ENCODE data around the gene ROMO1.
A peak's percentile ranks its signal among the peaks of the same experiment; 100 is the strongest.
"Not testable (repeated sequence)": the region's sequence is repeated elsewhere in the genome, so short reads cannot be mapped to it uniquely, and the experiment has no call there.

ROMO1 gene

DNA sequence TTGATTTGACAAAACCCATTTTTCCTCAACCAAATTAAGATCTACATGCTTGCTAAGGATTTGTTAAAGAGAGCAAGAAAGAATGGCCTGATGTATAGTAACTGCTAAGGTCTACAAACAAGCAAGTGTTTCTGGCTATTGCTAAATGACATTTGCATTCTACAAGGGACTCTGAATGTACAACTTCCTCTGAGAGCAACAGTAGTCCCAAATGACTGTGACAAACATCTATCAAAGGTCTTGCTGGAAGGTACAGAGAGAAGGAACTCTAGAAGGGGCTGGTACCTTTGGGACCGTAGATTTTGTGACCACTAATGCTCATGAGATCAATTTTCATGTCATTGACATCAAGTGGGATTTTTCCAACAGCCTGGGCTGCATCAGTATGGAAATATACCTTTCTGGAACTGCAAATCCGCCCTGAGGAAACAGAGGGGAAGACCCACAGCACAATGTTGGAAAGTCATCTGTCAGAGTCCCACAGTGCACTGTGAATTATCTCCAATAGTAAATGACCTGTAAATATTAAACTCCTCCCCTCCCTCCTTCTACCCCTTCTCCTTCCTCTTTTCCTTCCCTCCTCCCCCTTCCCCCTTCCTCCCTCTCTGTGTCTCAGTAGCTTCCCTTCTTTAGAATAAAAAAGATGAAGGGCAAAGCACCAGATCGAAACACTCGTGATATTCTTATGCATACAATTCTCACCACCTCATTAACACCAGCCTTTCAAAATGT, 18.6 kb upstream of the ROMO1 start:
- Histone ChIP-seq H3K4me3 (ENCODE audit: low read length in 2 of 2) (no peak overlapping the region), H3K27me3 (ENCODE audit: control insufficient read depth in 2 of 2, insufficient read depth in 2 of 2, low read length in 2 of 2) (no peaks in the 10 kb centered on the region), H3K9ac (ENCODE audit: low read depth in 1 of 2, low read length in 2 of 2) (no peak overlapping the region), H3K36me3 (ENCODE audit: control insufficient read depth in 2 of 2, insufficient read depth in 2 of 2, low read length in 2 of 2) (peaks cover 7 to 8% of the 10 kb centered on the region in 2 donors), H3K4me1 (ENCODE audit: control insufficient read depth in 2 of 2, insufficient read depth in 2 of 2, low read length in 2 of 2) (no peaks in the 10 kb centered on the region), H3K27ac (ENCODE audit: low read depth in 2 of 2, low read length in 2 of 2) (no peak overlapping the region), H3K9me3 (ENCODE audit: control insufficient read depth in 2 of 2, low read length in 2 of 2) (no peaks in the 10 kb centered on the region)

DNA sequence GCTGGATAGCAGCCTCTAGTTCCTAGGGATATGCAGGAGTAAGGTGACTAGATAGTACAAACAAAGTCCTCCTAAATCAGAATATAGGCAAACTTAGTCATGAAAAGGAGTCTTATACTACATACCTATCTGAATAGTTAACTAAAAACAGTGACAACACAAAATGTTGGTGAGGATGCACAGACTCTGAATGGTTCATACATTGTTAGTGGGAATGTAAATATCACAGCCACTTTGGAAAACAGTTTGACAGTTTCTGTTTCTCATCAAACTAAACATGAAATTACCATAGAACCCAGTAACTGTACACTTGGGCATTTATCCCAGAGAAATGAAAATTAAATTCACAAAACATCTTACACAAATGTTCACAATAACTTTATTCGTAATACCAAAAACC, 17.2 kb upstream of the ROMO1 start:
- Histone ChIP-seq H3K9me3 (ENCODE audit: control insufficient read depth in 2 of 2, low read length in 2 of 2) (no peaks in the 10 kb centered on the region), H3K36me3 (ENCODE audit: control insufficient read depth in 2 of 2, insufficient read depth in 2 of 2, low read length in 2 of 2) (peaks cover 9 to 10% of the 10 kb centered on the region in 2 donors), H3K9ac (ENCODE audit: low read depth in 1 of 2, low read length in 2 of 2) (no peak overlapping the region), H3K27ac (ENCODE audit: low read depth in 2 of 2, low read length in 2 of 2) (no peak overlapping the region), H3K4me1 (ENCODE audit: control insufficient read depth in 2 of 2, insufficient read depth in 2 of 2, low read length in 2 of 2) (no peaks in the 10 kb centered on the region), H3K4me3 (ENCODE audit: low read length in 2 of 2) (no peak overlapping the region), H3K27me3 (ENCODE audit: control insufficient read depth in 2 of 2, insufficient read depth in 2 of 2, low read length in 2 of 2) (no peaks in the 10 kb centered on the region)

DNA sequence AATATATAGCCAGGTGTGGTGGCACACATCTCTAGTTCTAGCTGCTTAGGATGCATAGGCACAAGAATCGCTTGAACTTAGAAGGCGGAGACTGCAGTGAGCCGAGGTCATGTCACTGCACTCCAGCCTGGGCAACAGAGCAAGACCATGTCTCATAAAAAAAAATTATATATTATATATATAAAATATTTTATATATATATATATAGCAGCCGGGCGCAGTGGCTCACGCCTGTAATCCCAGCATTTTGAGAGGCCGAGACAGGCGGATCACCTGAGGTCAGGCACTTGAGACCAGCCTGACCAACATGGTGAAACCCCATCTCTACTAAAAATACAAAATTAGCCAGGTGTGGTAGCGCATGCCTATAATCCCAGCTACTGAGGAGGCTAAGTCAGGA, 13.8 kb upstream of the ROMO1 start:
- not testable (repeated sequence) for H3K9me3 ChIP-seq (ENCODE audit: control insufficient read depth in 2 of 2, low read length in 2 of 2); H3K27ac ChIP-seq (ENCODE audit: low read depth in 2 of 2, low read length in 2 of 2); H3K9ac ChIP-seq (ENCODE audit: low read depth in 1 of 2, low read length in 2 of 2); H3K27me3 ChIP-seq (ENCODE audit: control insufficient read depth in 2 of 2, insufficient read depth in 2 of 2, low read length in 2 of 2); H3K4me1 ChIP-seq (ENCODE audit: control insufficient read depth in 2 of 2, insufficient read depth in 2 of 2, low read length in 2 of 2); H3K4me3 ChIP-seq (ENCODE audit: low read length in 2 of 2)
- peaks cover 20 to 23% of the 10 kb centered on the region in 2 donors for H3K36me3 ChIP-seq (ENCODE audit: control insufficient read depth in 2 of 2, insufficient read depth in 2 of 2, low read length in 2 of 2)

DNA sequence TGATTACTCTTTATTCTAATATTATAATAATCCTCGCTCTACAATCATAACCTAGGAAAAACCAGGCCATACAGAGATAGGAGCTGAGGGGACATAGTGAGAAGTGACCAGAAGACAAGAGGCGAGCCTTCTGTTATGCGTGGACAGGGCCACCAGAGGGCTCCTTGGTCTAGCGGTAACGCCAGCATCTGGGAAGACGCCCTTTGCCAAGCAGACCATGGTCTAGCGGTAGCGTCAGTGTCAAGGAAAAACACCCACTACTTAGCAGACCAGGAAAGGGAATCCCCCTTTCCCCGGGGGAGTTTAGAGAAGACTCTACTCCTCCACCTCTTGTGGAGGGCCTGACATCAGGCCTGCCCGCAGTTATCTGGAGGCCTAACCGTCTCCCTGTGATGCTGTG, 12.3 kb upstream of the ROMO1 start:
- not testable (repeated sequence) for H3K4me1 ChIP-seq (ENCODE audit: control insufficient read depth in 2 of 2, insufficient read depth in 2 of 2, low read length in 2 of 2); H3K9me3 ChIP-seq (ENCODE audit: control insufficient read depth in 2 of 2, low read length in 2 of 2); H3K27me3 ChIP-seq (ENCODE audit: control insufficient read depth in 2 of 2, insufficient read depth in 2 of 2, low read length in 2 of 2); H3K4me3 ChIP-seq (ENCODE audit: low read length in 2 of 2); H3K9ac ChIP-seq (ENCODE audit: low read depth in 1 of 2, low read length in 2 of 2); H3K27ac ChIP-seq (ENCODE audit: low read depth in 2 of 2, low read length in 2 of 2)
- peaks cover 19 to 23% of the 10 kb centered on the region in 2 donors for H3K36me3 ChIP-seq (ENCODE audit: control insufficient read depth in 2 of 2, insufficient read depth in 2 of 2, low read length in 2 of 2)

DNA sequence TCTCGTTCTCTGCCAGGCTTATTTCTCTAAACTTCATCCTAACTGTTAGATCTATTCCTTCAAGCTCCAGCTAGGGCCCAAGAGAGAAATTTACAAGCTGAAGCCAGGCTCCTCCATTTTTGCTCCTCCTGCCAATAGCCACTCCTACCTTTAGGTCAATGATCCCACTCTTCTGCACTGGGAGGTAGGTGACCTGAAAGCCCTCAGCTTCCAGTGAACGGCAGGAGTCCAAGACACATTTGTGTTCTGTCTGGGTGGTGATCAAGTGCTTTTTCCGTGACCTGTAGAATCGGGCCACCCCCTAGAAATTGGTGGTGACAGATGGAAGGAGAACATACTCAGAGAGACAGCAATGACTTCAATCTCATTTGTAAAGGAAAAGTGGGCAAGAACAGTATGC, 8.9 kb upstream of the ROMO1 start:
- Histone ChIP-seq H3K27me3 (ENCODE audit: control insufficient read depth in 2 of 2, insufficient read depth in 2 of 2, low read length in 2 of 2) (no peaks in the 10 kb centered on the region), H3K4me3 (ENCODE audit: low read length in 2 of 2) (no peak overlapping the region), H3K27ac (ENCODE audit: low read depth in 2 of 2, low read length in 2 of 2) (no peak overlapping the region), H3K9me3 (ENCODE audit: control insufficient read depth in 2 of 2, low read length in 2 of 2) (no peaks in the 10 kb centered on the region), H3K4me1 (ENCODE audit: control insufficient read depth in 2 of 2, insufficient read depth in 2 of 2, low read length in 2 of 2) (no peaks in the 10 kb centered on the region), H3K36me3 (ENCODE audit: control insufficient read depth in 2 of 2, insufficient read depth in 2 of 2, low read length in 2 of 2) (peaks cover 21 to 32% of the 10 kb centered on the region in 2 donors), H3K9ac (ENCODE audit: low read depth in 1 of 2, low read length in 2 of 2) (no peak overlapping the region)

DNA sequence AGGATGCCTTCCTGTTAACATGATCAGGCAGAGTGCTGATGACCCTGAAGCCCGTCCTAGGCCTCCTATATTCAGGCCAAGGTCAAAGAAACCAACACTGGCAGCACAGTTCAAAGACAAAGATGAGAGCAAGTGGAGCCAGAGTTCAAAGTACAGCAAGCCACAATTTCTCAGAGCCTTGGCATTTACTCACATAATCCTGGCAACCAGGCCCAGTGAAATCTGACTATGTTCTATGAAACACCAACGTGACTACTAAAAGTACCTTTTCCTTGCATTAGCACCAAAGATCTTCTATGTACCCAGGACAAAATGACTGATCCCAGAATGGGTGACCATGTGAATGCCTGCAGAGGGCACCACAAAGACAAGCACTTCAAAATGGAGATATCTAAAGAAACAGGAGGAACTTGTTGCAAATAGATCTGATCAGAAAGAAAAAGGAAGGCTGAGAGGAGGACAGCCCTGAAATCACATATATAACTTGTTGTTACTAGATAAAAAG, 3.9 kb upstream of the ROMO1 start:
- H3K9ac ChIP-seq (ENCODE audit: low read depth in 1 of 2, low read length in 2 of 2), result no peak overlapping the region
- H3K27ac ChIP-seq (ENCODE audit: low read depth in 2 of 2, low read length in 2 of 2), result no peak overlapping the region
- no peaks in the 10 kb centered on the region for H3K27me3 ChIP-seq (ENCODE audit: control insufficient read depth in 2 of 2, insufficient read depth in 2 of 2, low read length in 2 of 2)
- no peaks in the 10 kb centered on the region for H3K9me3 ChIP-seq (ENCODE audit: control insufficient read depth in 2 of 2, low read length in 2 of 2)
- peaks cover 14 to 15% of the 10 kb centered on the region in 2 donors for H3K4me1 ChIP-seq (ENCODE audit: control insufficient read depth in 2 of 2, insufficient read depth in 2 of 2, low read length in 2 of 2)
- H3K4me3 ChIP-seq (ENCODE audit: low read length in 2 of 2), result no peak overlapping the region
- H3K36me3 ChIP-seq (ENCODE audit: control insufficient read depth in 2 of 2, insufficient read depth in 2 of 2, low read length in 2 of 2), result peaks cover 16 to 26% of the 10 kb centered on the region in 2 donors

DNA sequence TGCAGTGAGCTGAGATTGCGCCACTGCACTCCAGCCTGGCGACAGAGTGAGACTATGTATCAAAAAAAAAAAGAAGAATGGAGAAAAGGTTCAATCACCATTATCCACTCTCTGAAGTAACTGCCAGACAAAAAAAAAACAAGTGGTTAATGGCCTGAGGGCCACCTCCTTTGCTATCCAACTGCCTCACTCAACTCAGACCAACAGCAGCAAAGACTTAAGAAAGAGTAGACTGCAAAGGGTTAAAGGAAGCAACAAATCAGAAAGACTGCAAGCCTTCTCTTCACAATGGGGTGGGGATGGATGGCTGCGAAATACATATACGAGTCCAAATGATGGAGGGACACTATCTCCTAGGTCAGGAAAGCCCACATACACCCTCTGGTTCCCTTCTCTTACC, 3.2 kb upstream of the ROMO1 start:
- Histone ChIP-seq H3K36me3 (ENCODE audit: control insufficient read depth in 2 of 2, insufficient read depth in 2 of 2, low read length in 2 of 2) (peaks cover 14 to 23% of the 10 kb centered on the region in 2 donors), H3K4me3 (ENCODE audit: low read length in 2 of 2) (no peak overlapping the region), H3K27ac (ENCODE audit: low read depth in 2 of 2, low read length in 2 of 2) (no peak overlapping the region), H3K9ac (ENCODE audit: low read depth in 1 of 2, low read length in 2 of 2) (no peak overlapping the region), H3K9me3 (ENCODE audit: control insufficient read depth in 2 of 2, low read length in 2 of 2) (no peaks in the 10 kb centered on the region), H3K4me1 (ENCODE audit: control insufficient read depth in 2 of 2, insufficient read depth in 2 of 2, low read length in 2 of 2) (peaks cover 18 to 20% of the 10 kb centered on the region in 2 donors), H3K27me3 (ENCODE audit: control insufficient read depth in 2 of 2, insufficient read depth in 2 of 2, low read length in 2 of 2) (no peaks in the 10 kb centered on the region)

DNA sequence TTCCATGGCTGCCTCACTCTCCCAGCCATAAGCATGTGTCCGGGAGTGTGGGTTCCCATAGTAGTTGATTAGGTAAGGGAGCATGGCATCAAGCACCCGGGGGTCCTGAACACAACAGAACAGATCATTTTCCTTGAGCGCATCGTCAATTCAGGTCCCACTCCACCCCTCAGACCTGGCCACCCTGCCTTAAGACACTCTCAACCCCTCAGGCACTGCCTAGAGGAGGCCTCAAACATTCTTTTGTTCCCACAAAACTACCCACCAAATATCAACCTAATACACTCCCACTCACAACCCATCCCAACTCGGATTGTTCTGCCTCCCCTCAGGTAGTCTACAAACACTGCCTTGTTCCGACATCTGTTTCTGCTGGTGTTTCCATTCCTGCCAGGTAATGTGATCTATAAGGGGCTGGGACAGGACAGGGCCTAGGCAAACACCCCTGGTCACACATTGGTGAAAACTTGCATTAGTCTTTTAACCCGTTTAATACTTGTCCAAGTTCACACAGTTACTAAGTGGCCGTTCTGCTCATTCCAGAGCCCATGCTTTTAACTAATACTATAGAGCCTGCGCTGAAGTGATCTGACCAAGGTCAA, 1.4 kb upstream of the ROMO1 start:
- Histone ChIP-seq H3K36me3 (ENCODE audit: control insufficient read depth in 2 of 2, insufficient read depth in 2 of 2, low read length in 2 of 2) (peaks cover 20 to 24% of the 10 kb centered on the region in 2 donors), H3K4me3 (ENCODE audit: low read length in 2 of 2) (peak overlapping the region; percentile 94 to 99), H3K27ac (ENCODE audit: low read depth in 2 of 2, low read length in 2 of 2) (no peak overlapping the region), H3K9ac (ENCODE audit: low read depth in 1 of 2, low read length in 2 of 2) (peak overlapping the region; percentile 93 to 98), H3K9me3 (ENCODE audit: control insufficient read depth in 2 of 2, low read length in 2 of 2) (no peaks in the 10 kb centered on the region), H3K4me1 (ENCODE audit: control insufficient read depth in 2 of 2, insufficient read depth in 2 of 2, low read length in 2 of 2) (peaks cover 18 to 20% of the 10 kb centered on the region in 2 donors), H3K27me3 (ENCODE audit: control insufficient read depth in 2 of 2, insufficient read depth in 2 of 2, low read length in 2 of 2) (no peaks in the 10 kb centered on the region)

DNA sequence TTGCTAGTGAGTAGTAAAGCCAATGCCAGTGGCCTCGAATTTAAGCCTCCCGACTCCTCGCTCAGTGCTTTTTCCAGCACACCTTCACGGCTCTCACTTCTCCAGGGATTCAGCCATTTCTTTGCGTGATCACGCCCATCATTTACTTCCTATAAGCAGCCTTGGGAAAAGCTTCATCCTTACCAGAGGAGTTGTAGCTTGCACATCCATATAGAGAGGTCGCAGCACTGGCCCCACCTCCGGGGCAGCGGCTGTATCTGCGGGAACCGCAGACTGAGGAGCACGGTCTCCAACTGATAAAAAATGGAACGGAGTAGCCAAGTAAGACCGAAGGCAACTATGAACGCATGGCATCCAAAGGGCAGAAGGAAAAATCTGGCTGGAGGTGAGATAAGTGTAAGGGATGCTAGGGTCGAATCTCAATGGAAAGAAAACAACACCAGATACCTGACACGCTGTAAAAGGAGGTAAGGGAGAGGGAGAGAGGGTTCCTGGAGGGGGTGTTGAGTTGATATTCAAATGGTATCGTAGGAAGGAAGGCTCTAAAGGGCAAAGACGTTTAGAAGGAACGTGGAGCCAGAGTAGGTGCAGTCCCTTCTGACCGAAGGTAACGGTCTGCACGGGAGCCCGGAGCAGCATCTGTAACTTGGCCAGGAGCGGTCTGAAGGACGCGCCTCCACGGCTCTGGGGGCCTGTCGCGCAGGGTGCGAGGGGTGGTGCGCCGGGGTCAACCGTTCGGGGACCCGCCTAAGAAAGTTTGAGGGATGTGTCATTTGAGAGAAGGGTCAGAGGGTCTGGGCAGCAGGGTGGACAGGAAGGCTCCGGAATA, 693 bp upstream of the ROMO1 start:
- no peaks in the 10 kb centered on the region for H3K27me3 ChIP-seq (ENCODE audit: control insufficient read depth in 2 of 2, insufficient read depth in 2 of 2, low read length in 2 of 2)
- peak overlapping the region; percentile 94 to 99 for H3K4me3 ChIP-seq (ENCODE audit: low read length in 2 of 2)
- no peaks in the 10 kb centered on the region for H3K9me3 ChIP-seq (ENCODE audit: control insufficient read depth in 2 of 2, low read length in 2 of 2)
- peaks cover 18 to 20% of the 10 kb centered on the region in 2 donors for H3K4me1 ChIP-seq (ENCODE audit: control insufficient read depth in 2 of 2, insufficient read depth in 2 of 2, low read length in 2 of 2)
- H3K27ac ChIP-seq (ENCODE audit: low read depth in 2 of 2, low read length in 2 of 2), result peak overlapping the region; percentile 89 to 94
- peaks cover 19 to 29% of the 10 kb centered on the region in 2 donors for H3K36me3 ChIP-seq (ENCODE audit: control insufficient read depth in 2 of 2, insufficient read depth in 2 of 2, low read length in 2 of 2)
- H3K9ac ChIP-seq (ENCODE audit: low read depth in 1 of 2, low read length in 2 of 2), result peak overlapping the region; percentile 93 to 98

Measured in mucosa of rectum (tissue), 2 donors.